ENCODE measurements around the gene TMEM256. TPM values are rescaled to one million over a fixed set of nuclear protein-coding genes. Genes with fewer than 3 reads are reported as not detected.

Gene TMEM256
- polyA plus RNA-seq, 5 donors, result 67.5 to 86.1 (median 74.5) TPM

DNA sequence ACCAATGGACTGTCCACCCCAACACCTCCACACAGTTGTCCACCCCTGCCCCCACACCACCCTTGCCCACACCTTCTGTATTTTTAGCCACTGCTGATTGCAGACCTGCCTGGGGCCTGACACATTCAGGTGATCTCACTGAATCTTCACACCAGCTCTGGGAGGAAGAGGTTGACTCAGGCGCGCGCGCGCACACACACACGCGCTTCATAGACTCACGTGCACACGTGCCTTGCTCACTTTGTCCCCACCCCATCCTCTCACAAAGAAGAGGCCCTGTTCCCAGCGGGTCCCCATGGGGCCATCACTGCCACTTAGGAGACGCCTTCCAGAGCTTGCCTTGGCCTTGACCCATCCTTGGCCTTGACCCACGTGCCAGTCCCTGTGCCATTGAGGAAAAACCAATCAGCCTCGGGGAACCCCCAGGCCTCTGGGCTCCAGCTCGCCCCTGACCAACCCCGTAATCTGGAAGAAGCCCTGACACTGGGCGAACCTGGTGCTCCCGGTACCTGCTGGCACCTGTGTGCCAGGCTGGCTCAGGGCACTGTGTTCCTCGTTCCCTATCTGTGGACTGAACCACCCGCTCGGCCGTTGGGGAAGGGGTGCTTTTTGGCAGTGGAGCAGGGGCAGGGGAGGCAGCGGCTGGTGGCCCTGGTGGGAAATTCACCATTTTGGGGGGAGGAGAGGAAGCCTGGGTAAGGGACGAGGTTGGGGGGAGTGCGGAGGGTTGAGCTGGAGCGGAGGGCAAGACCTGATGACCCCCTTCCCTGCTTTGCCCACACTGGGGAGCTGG, 6.9 kb upstream of the TMEM256 start:
- DNase-seq, result no peak

DNA sequence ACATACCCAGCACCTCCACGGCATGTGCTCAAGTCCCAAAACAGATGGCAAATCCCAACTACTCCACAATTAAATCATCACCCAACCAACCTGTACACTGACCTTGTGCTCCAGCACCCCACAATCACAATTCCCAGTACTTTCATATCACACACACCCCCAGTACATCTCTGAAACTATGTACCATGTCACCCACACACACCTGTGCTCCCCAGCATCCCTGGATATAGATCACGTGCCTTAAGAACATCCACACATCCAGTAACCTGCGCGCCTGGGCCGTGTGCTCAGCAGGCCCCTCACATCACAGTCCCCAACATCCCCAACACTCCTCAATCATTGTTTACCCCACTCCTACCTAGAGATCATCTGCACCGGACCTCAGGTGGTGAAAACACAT, 5.8 kb upstream of the TMEM256 start:
- no peak for DNase-seq

DNA sequence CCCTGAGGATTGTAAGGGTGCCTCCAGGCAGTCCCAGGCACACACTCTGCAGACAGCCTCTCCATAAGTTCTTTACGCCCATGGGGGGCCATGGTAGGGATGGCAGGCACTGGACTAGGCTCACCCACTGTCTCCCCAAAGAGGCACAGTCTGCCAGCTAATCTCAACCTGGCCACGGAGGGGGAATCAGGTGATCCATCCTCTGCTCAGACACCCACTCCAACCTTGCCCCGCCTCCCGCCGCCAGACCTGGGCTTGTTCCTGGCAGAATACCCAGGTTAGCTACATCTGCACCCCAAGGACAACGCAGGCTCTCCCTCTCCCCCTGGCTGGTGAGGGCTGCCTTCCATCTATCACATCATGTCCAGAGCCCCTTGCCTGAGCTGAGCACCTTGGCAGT, 5.0 kb upstream of the TMEM256 start:
- DNase-seq, result no peak

GRCh38 chr17:7408252-7408727, 4.4 kb upstream of the TMEM256 start:
- no peak for DNase-seq

GRCh38 chr17:7407485-7408251, 3.8 kb upstream of the TMEM256 start, which contains the start of gene NLGN2:
TSS of gene NLGN2 (plus strand) at chr17:7407845. CDS start at chr17:7408256, 411 bp downstream.
- no peak for DNase-seq

DNA sequence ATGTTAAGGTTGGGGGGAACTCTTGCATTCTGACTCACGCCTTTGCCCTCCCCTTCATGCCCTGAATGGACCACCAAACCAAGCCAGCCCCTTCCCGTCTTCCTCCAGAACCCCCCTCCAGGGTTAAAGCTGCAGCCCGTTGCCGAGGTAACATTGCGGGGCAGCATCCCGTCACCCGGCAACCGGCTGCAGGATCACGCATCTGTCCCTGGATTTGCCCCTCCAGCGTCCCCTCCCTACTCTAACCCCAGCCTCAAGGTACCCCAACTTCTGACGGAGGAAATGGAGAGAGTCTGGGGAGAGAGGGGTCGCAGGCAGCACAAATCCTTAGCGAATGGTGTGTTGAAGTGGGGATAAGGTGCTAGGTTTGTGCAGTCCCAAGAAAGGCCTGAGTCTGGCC, 3.2 kb upstream of the TMEM256 start:
- no peak for DNase-seq

GRCh38 chr17:7406235-7406825, 2.4 kb upstream of the TMEM256 start:
- no peak for DNase-seq

- no peak for DNase-seq
Observed at GRCh38 chr17:7405350-7406234, 1.7 kb upstream of the TMEM256 start.

DNA sequence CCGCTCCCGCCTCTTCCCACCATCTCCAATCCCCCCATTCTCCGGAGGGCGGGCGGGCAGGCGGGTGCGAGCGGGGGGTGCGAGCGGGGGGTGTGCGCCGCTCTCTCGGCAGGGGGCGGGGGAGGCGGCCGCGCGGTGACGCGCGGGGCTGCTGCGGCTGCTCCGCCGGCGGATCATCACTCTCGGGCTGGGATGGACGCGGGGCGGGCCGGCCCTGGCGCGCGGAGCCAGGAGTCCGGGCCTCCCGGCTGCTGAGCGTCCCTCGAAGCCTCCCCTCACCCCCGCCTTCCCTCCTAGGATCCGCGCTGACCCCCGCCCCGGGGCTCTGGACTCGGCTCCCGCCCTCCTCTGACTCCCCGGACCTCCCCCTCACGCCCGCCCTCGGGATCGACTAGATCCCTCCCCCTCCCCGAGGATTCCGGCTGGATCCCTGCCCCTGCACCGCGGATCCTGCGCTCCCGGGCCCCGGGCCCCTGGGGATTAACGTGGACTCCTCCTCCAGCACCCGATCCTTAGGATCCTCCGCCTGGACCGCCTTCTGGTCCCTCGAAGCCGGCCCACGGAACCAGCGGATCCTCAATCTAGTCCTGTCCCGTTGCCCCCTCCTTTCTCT, 946 bp upstream of the TMEM256 start:
- no peak for DNase-seq

DNA sequence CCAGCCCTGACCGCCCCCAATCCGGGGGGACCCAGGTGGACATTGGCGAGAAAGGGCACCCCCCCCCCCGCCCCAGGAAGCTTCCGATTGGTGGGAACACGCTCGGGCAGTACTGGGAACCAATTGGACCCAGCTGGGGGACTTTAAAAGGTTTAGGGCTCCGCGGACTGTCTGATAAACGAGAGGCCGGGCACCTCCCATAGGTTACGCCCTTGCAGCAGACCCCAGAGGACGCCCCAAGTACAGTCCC, 245 bp downstream of the TMEM256 start:
- DNase-seq, result no peak

DNA sequence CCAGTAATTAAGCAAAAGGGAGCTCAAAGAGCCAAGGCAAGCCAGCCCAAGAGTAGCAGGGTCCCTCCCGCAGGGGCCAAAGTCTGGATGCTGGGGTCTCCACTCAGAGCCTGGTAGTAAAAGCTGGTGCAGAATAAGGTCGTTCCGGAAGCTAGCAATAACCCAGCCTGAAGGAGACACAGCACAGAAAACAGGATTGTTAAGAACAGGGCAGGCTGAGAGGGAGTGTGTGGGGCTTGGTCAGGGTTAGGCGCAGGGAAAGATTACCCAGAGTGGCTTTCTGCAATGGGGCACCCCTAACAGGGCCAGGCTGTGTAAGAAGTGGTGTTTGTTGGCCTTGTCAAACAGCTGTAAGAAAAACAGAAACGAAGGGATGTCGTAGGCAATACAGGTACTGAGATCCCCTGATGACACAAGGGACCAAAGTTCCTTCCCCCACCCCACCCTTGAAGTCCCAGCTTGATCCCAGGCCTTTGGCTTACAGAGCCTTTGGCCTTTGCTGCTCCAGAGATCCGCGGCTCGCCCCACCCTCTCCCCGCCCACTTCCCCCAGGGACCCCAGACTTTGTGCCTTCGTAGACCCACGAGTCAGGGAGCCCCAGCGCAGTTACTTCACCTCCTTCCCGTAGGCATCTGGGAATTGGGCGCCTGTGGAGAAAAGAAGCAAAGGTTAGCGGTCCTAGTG, 712 bp downstream of the TMEM256 start:
- DNase-seq, result no peak

DNA sequence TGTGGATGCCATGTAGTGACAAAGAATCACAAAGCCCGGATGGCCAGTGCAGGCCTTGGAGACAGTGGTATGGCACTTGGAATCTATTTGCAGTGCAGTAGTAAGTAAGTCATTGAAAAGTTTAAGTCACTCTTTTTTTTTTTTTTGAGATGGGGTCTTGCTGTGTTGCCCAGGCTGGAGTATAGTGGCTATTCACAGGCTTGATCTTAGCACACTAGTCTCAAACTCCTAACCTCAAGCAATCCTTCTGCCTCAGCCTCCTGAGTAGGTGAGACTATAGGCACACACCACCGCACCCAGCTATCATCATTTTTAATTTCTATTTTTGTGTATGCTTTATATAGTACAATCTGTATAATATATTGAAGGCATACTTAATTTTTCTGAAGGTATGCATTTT, 5.3 kb downstream of the TMEM256 start:
- DNase-seq, result no peak

- no peak for DNase-seq
Observed at GRCh38 chr17:7396147-7396546, 7.8 kb downstream of the TMEM256 start.

DNA sequence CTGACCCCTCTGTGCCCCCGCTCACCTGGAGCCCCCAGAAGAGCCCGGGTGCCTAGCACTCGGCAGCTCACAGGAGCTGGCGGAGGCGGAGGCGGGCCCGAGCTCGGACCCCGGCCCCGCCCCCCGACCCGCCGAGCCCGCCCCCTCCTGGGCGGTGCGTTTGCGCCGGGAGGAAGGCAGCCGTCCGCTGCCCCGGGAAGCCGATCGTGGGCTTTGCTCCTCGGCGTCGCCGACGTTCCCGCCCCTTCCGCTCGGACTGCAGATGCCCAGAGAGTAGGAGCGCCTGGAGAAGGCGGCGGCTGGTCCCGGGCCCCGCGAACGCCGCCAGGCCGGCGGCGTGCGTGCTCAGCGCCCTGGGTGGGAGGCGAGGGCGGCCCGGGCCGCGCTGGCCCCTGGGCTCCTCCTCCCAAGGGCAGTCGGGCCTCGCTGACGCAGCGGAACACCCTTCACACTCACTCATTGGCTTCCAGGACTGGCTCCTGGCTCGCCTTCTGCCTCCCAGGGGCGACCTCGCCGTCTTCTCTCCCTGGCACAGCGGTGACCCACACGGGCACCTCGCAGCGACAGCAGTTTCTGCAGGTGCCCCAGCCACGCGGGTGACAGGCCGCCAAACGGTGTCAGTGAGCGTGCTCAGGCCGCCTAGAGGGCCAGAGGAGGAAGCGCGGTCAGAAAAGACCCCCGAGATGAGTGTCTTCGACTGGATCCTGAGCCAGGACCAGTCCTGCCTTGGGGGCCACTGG, 9.3 kb downstream of the TMEM256 start, which contains the start of gene PLSCR3:
Gene PLSCR3, minus strand, starts transcription at position 74 of the 740 bp plus-strand sequence. CDS start 415 bp downstream, outside the sequence.
- DNase-seq, result peak; percentile 84

GRCh38 chr17:7393613-7394451, 10.1 kb downstream of the TMEM256 start:
- no peak for DNase-seq

GRCh38 chr17:7392696-7393612, 10.9 kb downstream of the TMEM256 start:
- no peak for DNase-seq

- no peak for DNase-seq
Observed at GRCh38 chr17:7391307-7391706, 12.6 kb downstream of the TMEM256 start.

Measured in right lung (tissue), 5 donors.